BE2C (cell line): ENCODE data around the gene TCF23.

ENCODE experiments used
- DNase-seq: peaks from one replicate; pipeline ENCODE4 v3.0.0-alpha.2; 2020
- H3K27me3 ChIP-seq: fragments of 250-450 bp; sonication (Bioruptor Pico); 2 replicates; pipeline ENCODE4 v1.5.1; 2020; ENCODE audit warnings: mild to moderate bottlenecking
- H3K36me3 ChIP-seq: fragments of 250-450 bp; sonication (Bioruptor Pico); 2 replicates; pipeline ENCODE4 v1.5.1; 2020; ENCODE audit warnings: mild to moderate bottlenecking
- H3K4me1 ChIP-seq: fragments of 250-450 bp; sonication (Bioruptor Pico); 2 replicates; pipeline ENCODE4 v1.5.1; 2020
- H3K4me3 ChIP-seq: 2 replicates; pipeline ENCODE4 v1.5.1; 2011; ENCODE audit warnings: low read depth, low read length
- H3K9me3 ChIP-seq: fragments of 250-450 bp; sonication (Bioruptor Pico); 2 replicates; pipeline ENCODE4 v1.5.1; 2020
- CTCF ChIP-seq: IDR thresholded peaks from 2 replicates; pipeline ENCODE4 v1.5.1; 2012; ENCODE audit warnings: mild to moderate bottlenecking, low read depth, low read length

TCF23 gene

GRCh38 chr2:27133905-27134780, 14.7 kb upstream of the TCF23 start, which contains the start of gene PREB:
PREB (minus strand) TSS chr2:27134636; CDS start chr2:27134421, 215 bp downstream.
- peak; percentile 99 for DNase-seq
- Histone ChIP-seq H3K4me3 (peak within 1 kb of the TSS; percentile 95), H3K9me3 (no peaks in the 10 kb centered on the region), H3K27me3 (no peaks in the 10 kb centered on the region), H3K4me1 (no peaks in the 10 kb centered on the region; the same call in 1 of the 2 replicates), H3K36me3 (peaks cover 24% of the 10 kb centered on the region)
- peak; percentile 48 for TF ChIP-seq CTCF

- Histone ChIP-seq H3K9me3 (no peaks in the 10 kb centered on the region), H3K4me3 (peak overlapping the region; percentile 95), H3K36me3 (peaks cover 24% of the 10 kb centered on the region), H3K4me1 (no peaks in the 10 kb centered on the region; the same call in 1 of the 2 replicates), H3K27me3 (no peaks in the 10 kb centered on the region)
- no peak for TF ChIP-seq CTCF
- no peak for DNase-seq
Measured at GRCh38 chr2:27134781-27135477, 13.9 kb upstream of the TCF23 start.

- H3K9me3 ChIP-seq, result no peaks in the 10 kb centered on the region
- TF ChIP-seq CTCF, result no peak
- DNase-seq, result no peak
- H3K4me3 ChIP-seq, result no peak overlapping the region
- peaks cover 23% of the 10 kb centered on the region for H3K36me3 ChIP-seq
- no peaks in the 10 kb centered on the region; the same call in 1 of the 2 replicates for H3K4me1 ChIP-seq
- H3K27me3 ChIP-seq, result no peaks in the 10 kb centered on the region
Measured at GRCh38 chr2:27135478-27135955, 13.3 kb upstream of the TCF23 start.

GRCh38 chr2:27136751-27137150, 12.1 kb upstream of the TCF23 start:
- Histone ChIP-seq H3K4me1 (no peaks in the 10 kb centered on the region; the same call in 1 of the 2 replicates), H3K9me3 (no peaks in the 10 kb centered on the region), H3K4me3 (no peak overlapping the region), H3K36me3 (peaks cover 10% of the 10 kb centered on the region), H3K27me3 (no peaks in the 10 kb centered on the region)
- no peak for DNase-seq
- no peak for TF ChIP-seq CTCF

- no peak for TF ChIP-seq CTCF
- H3K9me3 ChIP-seq, result no peaks in the 10 kb centered on the region
- peaks cover 6% of the 10 kb centered on the region; the same call in 1 of the 2 replicates for H3K36me3 ChIP-seq
- H3K4me3 ChIP-seq, result no peak overlapping the region
- no peaks in the 10 kb centered on the region for H3K27me3 ChIP-seq
- no peaks in the 10 kb centered on the region; the same call in 1 of the 2 replicates for H3K4me1 ChIP-seq
- no peak for DNase-seq
Measured at GRCh38 chr2:27137322-27137935, 11.4 kb upstream of the TCF23 start.
